ENCODE results near the gene CPNE9.

CPNE9 gene

DNA sequence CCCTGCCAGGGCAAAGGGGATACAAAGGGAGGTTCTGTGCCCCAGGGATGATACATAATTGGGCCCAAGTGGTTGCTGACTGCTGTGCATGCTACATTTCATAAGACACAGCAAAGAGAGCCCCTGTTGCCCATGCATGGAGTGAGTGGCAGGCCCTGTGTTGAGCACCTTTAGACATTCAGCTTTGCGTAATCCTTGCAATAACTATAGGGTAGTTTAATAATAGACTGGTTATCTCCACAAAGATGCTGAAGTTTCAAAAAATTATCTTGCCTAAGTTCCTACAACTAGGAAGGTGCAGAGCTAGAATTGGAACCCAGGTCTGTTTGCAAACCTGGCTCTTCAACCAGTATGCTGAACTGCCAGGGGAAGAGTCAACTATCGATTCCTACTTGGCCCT, 44.4 kb downstream of the CPNE9 start:
- TF ChIP-seq POLR2AphosphoS5 (IDR thresholded peaks at IDR 0.05; ENCODE audit: low read depth), result no peak
- no peak for DNase-seq (ENCODE audit: low read depth in 1 of 2, low spot score in 1 of 2)
- no peaks in the 10 kb centered on the region for H3K27me3 ChIP-seq (ENCODE audit: insufficient read depth, poor library complexity, severe bottlenecking)
- no peak overlapping the region for H3K27ac ChIP-seq (replicated peaks)
- H3K4me3 ChIP-seq (replicated peaks; ENCODE audit: insufficient read depth, low read length), result no peak overlapping the region

DNA sequence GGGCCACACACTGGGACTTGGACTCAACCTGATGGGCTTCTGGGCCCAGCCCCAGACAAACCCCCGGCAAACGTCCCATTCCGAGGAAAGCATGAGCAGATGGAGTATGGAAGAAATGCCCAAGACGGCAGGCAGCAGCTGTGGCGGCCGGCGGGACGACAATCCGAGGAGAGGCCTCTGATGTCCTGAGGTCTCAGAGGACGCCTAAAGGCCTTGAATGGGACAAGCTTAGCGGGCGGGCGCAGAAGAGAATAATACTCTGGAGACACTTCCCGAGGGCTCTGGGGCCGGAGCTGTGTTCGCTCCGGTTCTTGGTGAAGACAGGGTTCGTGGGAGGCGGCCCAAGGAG, 45.6 kb downstream of the CPNE9 start:
- DNase-seq (ENCODE audit: low read depth in 1 of 2, low spot score in 1 of 2), result no peak
- peak overlapping the region; percentile 72 for H3K27ac ChIP-seq (replicated peaks)
- TF ChIP-seq POLR2AphosphoS5 (IDR thresholded peaks at IDR 0.05; ENCODE audit: low read depth) (no peak), GABPA (IDR thresholded peaks at IDR 0.05; ENCODE audit: low read depth) (no peak), SPI1 (IDR thresholded peaks at IDR 0.05; ENCODE audit: borderline replicate concordance, low read depth) (no peak)
- TF ChIP-seq, protein P1, sequence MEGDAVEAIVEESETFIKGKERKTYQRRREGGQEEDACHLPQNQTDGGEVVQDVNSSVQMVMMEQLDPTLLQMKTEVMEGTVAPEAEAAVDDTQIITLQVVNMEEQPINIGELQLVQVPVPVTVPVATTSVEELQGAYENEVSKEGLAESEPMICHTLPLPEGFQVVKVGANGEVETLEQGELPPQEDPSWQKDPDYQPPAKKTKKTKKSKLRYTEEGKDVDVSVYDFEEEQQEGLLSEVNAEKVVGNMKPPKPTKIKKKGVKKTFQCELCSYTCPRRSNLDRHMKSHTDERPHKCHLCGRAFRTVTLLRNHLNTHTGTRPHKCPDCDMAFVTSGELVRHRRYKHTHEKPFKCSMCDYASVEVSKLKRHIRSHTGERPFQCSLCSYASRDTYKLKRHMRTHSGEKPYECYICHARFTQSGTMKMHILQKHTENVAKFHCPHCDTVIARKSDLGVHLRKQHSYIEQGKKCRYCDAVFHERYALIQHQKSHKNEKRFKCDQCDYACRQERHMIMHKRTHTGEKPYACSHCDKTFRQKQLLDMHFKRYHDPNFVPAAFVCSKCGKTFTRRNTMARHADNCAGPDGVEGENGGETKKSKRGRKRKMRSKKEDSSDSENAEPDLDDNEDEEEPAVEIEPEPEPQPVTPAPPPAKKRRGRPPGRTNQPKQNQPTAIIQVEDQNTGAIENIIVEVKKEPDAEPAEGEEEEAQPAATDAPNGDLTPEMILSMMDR (IDR thresholded peaks at IDR 0.05; ENCODE audit: insufficient read depth, low read length), result no peak
- TF ChIP-seq, protein P2, sequence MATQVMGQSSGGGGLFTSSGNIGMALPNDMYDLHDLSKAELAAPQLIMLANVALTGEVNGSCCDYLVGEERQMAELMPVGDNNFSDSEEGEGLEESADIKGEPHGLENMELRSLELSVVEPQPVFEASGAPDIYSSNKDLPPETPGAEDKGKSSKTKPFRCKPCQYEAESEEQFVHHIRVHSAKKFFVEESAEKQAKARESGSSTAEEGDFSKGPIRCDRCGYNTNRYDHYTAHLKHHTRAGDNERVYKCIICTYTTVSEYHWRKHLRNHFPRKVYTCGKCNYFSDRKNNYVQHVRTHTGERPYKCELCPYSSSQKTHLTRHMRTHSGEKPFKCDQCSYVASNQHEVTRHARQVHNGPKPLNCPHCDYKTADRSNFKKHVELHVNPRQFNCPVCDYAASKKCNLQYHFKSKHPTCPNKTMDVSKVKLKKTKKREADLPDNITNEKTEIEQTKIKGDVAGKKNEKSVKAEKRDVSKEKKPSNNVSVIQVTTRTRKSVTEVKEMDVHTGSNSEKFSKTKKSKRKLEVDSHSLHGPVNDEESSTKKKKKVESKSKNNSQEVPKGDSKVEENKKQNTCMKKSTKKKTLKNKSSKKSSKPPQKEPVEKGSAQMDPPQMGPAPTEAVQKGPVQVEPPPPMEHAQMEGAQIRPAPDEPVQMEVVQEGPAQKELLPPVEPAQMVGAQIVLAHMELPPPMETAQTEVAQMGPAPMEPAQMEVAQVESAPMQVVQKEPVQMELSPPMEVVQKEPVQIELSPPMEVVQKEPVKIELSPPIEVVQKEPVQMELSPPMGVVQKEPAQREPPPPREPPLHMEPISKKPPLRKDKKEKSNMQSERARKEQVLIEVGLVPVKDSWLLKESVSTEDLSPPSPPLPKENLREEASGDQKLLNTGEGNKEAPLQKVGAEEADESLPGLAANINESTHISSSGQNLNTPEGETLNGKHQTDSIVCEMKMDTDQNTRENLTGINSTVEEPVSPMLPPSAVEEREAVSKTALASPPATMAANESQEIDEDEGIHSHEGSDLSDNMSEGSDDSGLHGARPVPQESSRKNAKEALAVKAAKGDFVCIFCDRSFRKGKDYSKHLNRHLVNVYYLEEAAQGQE (IDR thresholded peaks at IDR 0.05; ENCODE audit: insufficient replicate concordance, low read depth), result no peak
- peak overlapping the region; percentile 40 for H3K4me3 ChIP-seq (replicated peaks; ENCODE audit: insufficient read depth, low read length)
- no peaks in the 10 kb centered on the region for H3K27me3 ChIP-seq (ENCODE audit: insufficient read depth, poor library complexity, severe bottlenecking)

DNA sequence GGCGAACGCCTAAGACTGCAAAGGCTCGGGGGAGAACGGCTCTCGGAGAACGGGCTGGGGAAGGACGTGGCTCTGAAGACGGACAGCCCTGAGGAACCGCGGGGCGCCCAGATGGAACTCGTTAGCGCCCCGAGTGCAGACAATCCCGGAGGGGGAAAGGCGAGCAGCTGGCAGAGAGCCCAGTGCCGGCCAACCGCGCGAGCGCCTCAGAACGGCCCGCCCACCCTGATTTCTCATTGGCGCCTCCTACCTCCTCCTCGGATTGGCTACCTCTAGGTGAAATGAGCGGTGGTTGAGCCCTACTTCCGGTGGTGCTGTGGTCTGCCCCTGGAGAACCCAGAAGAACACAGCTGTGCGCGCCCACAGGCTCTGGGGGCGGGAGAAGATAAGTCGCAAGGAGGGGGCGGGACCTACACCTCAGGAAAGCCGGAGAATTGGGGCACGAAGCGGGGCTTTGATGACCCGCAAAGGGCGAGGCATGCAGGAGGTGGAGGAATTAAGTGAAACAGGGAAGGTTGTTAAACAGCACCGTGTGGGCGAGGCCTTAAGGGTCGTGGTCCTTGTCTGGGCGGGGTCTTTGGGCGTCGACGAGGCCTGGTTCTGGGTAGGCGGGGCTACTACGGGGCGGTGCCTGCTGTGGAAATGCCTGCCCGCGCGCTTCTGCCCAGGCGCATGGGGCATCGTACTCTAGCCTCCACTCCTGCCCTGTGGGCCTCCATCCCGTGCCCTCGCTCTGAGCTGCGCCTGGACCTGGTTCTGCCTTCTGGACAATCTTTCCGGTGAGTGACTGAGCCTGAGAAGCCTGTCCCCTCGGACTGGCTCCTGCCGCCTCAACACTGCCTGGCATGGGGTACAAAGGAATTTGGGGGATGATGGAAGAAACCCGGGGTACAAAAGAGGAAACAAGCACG, 46.3 kb downstream of the CPNE9 start, which contains the start of gene OGG1:
Gene OGG1 (plus strand): TSS at position 308 of the 911 bp plus-strand sequence. CDS start 335 bp downstream, at position 643.
- Histone ChIP-seq H3K4me3 (replicated peaks; ENCODE audit: insufficient read depth, low read length) (peak within 1 kb of the TSS; percentile 62), H3K27ac (replicated peaks) (peak within 1 kb of the TSS; percentile 72), H3K27me3 (ENCODE audit: insufficient read depth, poor library complexity, severe bottlenecking) (no peaks in the 10 kb centered on the region)
- DNase-seq (ENCODE audit: low read depth in 1 of 2, low spot score in 1 of 2), result peak; percentile 98 to 100
- TF ChIP-seq, protein P2 (IDR thresholded peaks at IDR 0.05; ENCODE audit: insufficient replicate concordance, low read depth), result peak; percentile 17
- TF ChIP-seq SPI1 (IDR thresholded peaks at IDR 0.05; ENCODE audit: borderline replicate concordance, low read depth) (no peak), POLR2AphosphoS5 (IDR thresholded peaks at IDR 0.05; ENCODE audit: low read depth) (peak; percentile 69), GABPA (IDR thresholded peaks at IDR 0.05; ENCODE audit: low read depth) (peak; percentile 71)

DNA sequence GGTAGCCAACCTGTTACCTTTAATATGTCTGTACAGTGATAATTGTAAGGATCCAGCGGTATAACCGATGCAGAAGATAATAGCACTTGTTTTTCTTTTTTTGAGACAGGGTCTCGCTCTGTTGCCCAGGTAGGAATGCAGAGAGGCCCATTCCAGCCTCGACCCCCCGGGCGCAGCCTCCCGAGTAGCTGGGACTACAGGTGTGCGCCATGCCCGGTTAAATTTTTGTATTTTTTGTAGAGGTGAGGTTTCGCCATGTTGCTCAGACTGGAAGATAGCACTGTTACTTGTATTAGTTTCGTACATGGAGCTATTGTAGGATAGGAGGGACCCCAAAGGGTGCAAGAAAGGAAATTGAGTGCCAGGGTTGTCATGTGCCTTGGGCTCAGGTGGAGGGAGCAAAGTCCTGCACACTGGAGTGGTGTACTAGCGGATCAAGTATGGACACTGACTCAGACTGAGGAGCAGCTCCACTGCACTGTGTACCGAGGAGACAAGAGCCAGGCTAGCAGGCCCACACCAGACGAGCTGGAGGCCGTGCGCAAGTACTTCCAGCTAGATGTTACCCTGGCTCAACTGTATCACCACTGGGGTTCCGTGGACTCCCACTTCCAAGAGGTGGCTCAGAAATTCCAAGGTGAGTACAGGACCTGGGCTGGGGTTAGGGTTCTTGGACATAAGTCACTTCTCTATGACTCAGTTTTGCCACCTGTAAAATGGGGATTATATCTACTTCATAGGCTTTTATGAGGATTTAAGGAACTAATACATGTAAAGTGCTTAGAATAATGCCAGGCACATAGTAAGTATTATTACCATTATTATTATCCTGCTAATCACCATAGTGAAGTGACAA, 47.2 kb downstream of the CPNE9 start:
- no peak for DNase-seq (ENCODE audit: low read depth in 1 of 2, low spot score in 1 of 2)
- H3K27me3 ChIP-seq (ENCODE audit: insufficient read depth, poor library complexity, severe bottlenecking), result no peaks in the 10 kb centered on the region
- H3K4me3 ChIP-seq (replicated peaks; ENCODE audit: insufficient read depth, low read length), result peak overlapping the region; percentile 62
- no peak for TF ChIP-seq SPI1 (IDR thresholded peaks at IDR 0.05; ENCODE audit: borderline replicate concordance, low read depth)
- TF ChIP-seq POLR2AphosphoS5 (IDR thresholded peaks at IDR 0.05; ENCODE audit: low read depth), result no peak
- TF ChIP-seq GABPA (IDR thresholded peaks at IDR 0.05; ENCODE audit: low read depth), result no peak
- TF ChIP-seq, protein P1 (IDR thresholded peaks at IDR 0.05; ENCODE audit: insufficient read depth, low read length), result no peak
- TF ChIP-seq, protein P2 (IDR thresholded peaks at IDR 0.05; ENCODE audit: insufficient replicate concordance, low read depth), result no peak
- H3K27ac ChIP-seq (replicated peaks), result peak overlapping the region; percentile 72
